BE2C (cell line): Measurements from ENCODE around the gene CAPN7.

Experiments used
- DNase-seq: peaks from one replicate; pipeline ENCODE4 v3.0.0-alpha.2; 2020
- H3K27me3 ChIP-seq: fragments of 250-450 bp; sonication (Bioruptor Pico); 2 replicates; pipeline ENCODE4 v1.5.1; 2020; ENCODE audit warnings: mild to moderate bottlenecking
- H3K36me3 ChIP-seq: fragments of 250-450 bp; sonication (Bioruptor Pico); 2 replicates; pipeline ENCODE4 v1.5.1; 2020; ENCODE audit warnings: mild to moderate bottlenecking
- H3K4me1 ChIP-seq: fragments of 250-450 bp; sonication (Bioruptor Pico); 2 replicates; pipeline ENCODE4 v1.5.1; 2020
- H3K4me3 ChIP-seq: 2 replicates; pipeline ENCODE4 v1.5.1; 2011; ENCODE audit warnings: low read depth, low read length
- H3K9me3 ChIP-seq: fragments of 250-450 bp; sonication (Bioruptor Pico); 2 replicates; pipeline ENCODE4 v1.5.1; 2020
- CTCF ChIP-seq: IDR thresholded peaks from 2 replicates; pipeline ENCODE4 v1.5.1; 2012; ENCODE audit warnings: mild to moderate bottlenecking, low read depth, low read length

The CAPN7 gene

GRCh38 chr3:15279205-15279604 is 73.2 kb downstream of the CAPN7 start:
- Histone ChIP-seq H3K27me3 (no peaks in the 10 kb centered on the region), H3K9me3 (no peaks in the 10 kb centered on the region), H3K4me3 (no peak overlapping the region), H3K4me1 (no peaks in the 10 kb centered on the region), H3K36me3 (no peaks in the 10 kb centered on the region)
- no peak for DNase-seq
- TF ChIP-seq CTCF, result no peak

- Histone ChIP-seq H3K27me3 (no peaks in the 10 kb centered on the region), H3K36me3 (no peaks in the 10 kb centered on the region), H3K4me3 (no peak overlapping the region), H3K9me3 (no peaks in the 10 kb centered on the region), H3K4me1 (no peaks in the 10 kb centered on the region)
- no peak for TF ChIP-seq CTCF
- no peak for DNase-seq
Measured at GRCh38 chr3:15279671-15280402, 73.8 kb downstream of the CAPN7 start.

- Histone ChIP-seq H3K9me3 (no peaks in the 10 kb centered on the region), H3K4me1 (no peaks in the 10 kb centered on the region), H3K27me3 (no peaks in the 10 kb centered on the region), H3K4me3 (no peak overlapping the region), H3K36me3 (no peaks in the 10 kb centered on the region)
- no peak for TF ChIP-seq CTCF
- no peak for DNase-seq
Measured at GRCh38 chr3:15280853-15281532, 74.9 kb downstream of the CAPN7 start.

- no peak for TF ChIP-seq CTCF
- Histone ChIP-seq H3K36me3 (no peaks in the 10 kb centered on the region), H3K9me3 (no peaks in the 10 kb centered on the region), H3K27me3 (no peaks in the 10 kb centered on the region), H3K4me1 (no peaks in the 10 kb centered on the region), H3K4me3 (no peak overlapping the region)
- DNase-seq, result no peak
Measured at GRCh38 chr3:15281817-15282216, 75.8 kb downstream of the CAPN7 start.

- Histone ChIP-seq H3K36me3 (no peaks in the 10 kb centered on the region), H3K4me3 (no peak overlapping the region), H3K4me1 (no peaks in the 10 kb centered on the region), H3K27me3 (no peaks in the 10 kb centered on the region), H3K9me3 (no peaks in the 10 kb centered on the region)
- no peak for DNase-seq
- no peak for TF ChIP-seq CTCF
Measured at GRCh38 chr3:15283702-15284101, 77.7 kb downstream of the CAPN7 start.
